Measurements from ENCODE around the gene ENTPD1.
"Not testable (repeated sequence)": the region's sequence is repeated elsewhere in the genome, so short reads cannot be mapped to it uniquely, and the experiment has no call there.

Gene ENTPD1

GRCh38 chr10:95916039-95916438, 160.1 kb downstream of the ENTPD1 start:
- not testable (repeated sequence) for DNase-seq (ENCODE audit: low read depth in 1 of 2, low spot score in 1 of 2)
